Measurements from ENCODE around the gene TPST1. TPM values are rescaled to one million over a fixed set of nuclear protein-coding genes. Genes with fewer than 3 reads are reported as not detected.

Gene TPST1
- total RNA-seq, 1 experiment from 2014 or later: 29.0 TPM

GRCh38 chr7:66233638-66234037 is 28.5 kb downstream of the TPST1 start:
- DNase-seq (ENCODE audit: low read depth, low spot score) (no peak), ATAC-seq (no peak)
- intact Hi-C loops (cut with micrococcal nuclease; ENCODE audit: unreplicated experiment) (no loop called here), in situ Hi-C loops (cut with HindIII; ENCODE audit: low pct_unique_long_range_greater_than_20kb, low sequenced_read_pairs) (no loop called here)
- H3K36me3 ChIP-seq (ENCODE audit: control insufficient read depth, insufficient read depth, low read length): no peaks in the 10 kb centered on the region
- no peak overlapping the region for H3K4me3 ChIP-seq (ENCODE audit: low read depth in 2 of 2, low read length in 2 of 2)
- BruUV-seq (replicated peaks): no TSS peak
- CTCF ChIA-PET: no interaction called here
- no peaks in the 10 kb centered on the region for H3K27me3 ChIP-seq (ENCODE audit: control insufficient read depth, insufficient read depth, low read length)
- POLR2A ChIA-PET: interaction anchor here (0.7 kb wide), 1 partner anchor 83 kb away, joined by 3 read pairs; no protein-coding TSS in a partner anchor
- TF ChIP-seq POLR2AphosphoS5 (IDR thresholded peaks at IDR 0.05; ENCODE audit: low read depth, low read length) (no peak), CTCF (IDR thresholded peaks at IDR 0.05) (no peak), REST (IDR thresholded peaks at IDR 0.05; ENCODE audit: insufficient read depth in 1 of 2, low read depth in 2 of 2, low read length in 1 of 2) (no peak), SIN3A (IDR thresholded peaks at IDR 0.05; ENCODE audit: borderline replicate concordance, insufficient read depth, low read depth, low read length) (no peak), TCF7L2 (IDR thresholded peaks at IDR 0.05; ENCODE audit: low read depth, low read length) (no peak)
- no peaks in the 10 kb centered on the region for H3K9me3 ChIP-seq (ENCODE audit: control insufficient read depth, insufficient read depth, low read depth, low read length)
- no peak overlapping the region for H3K27ac ChIP-seq (ENCODE audit: low read length)
- H3K4me1 ChIP-seq (ENCODE audit: control insufficient read depth, insufficient read depth, low read length): no peaks in the 10 kb centered on the region; the same call in 1 of the 2 replicates

- ATAC-seq (no peak), DNase-seq (ENCODE audit: low read depth, low spot score) (no peak)
- H3K27ac ChIP-seq (ENCODE audit: low read length): no peak overlapping the region
- intact Hi-C loops (cut with micrococcal nuclease; ENCODE audit: unreplicated experiment): no loop called here
- no peaks in the 10 kb centered on the region for H3K27me3 ChIP-seq (ENCODE audit: control insufficient read depth, insufficient read depth, low read length)
- ChIA-PET POLR2A (no interaction called here), CTCF (no interaction called here)
- no TSS peak for BruUV-seq (replicated peaks)
- TF ChIP-seq SIN3A (IDR thresholded peaks at IDR 0.05; ENCODE audit: borderline replicate concordance, insufficient read depth, low read depth, low read length): no peak
- TF ChIP-seq REST (IDR thresholded peaks at IDR 0.05; ENCODE audit: insufficient read depth in 1 of 2, low read depth in 2 of 2, low read length in 1 of 2): no peak
- no peak for TF ChIP-seq CTCF (IDR thresholded peaks at IDR 0.05)
- no peak for TF ChIP-seq TCF7L2 (IDR thresholded peaks at IDR 0.05; ENCODE audit: low read depth, low read length)
- TF ChIP-seq POLR2AphosphoS5 (IDR thresholded peaks at IDR 0.05; ENCODE audit: low read depth, low read length): no peak
- H3K4me3 ChIP-seq (ENCODE audit: low read depth in 2 of 2, low read length in 2 of 2): no peak overlapping the region
- in situ Hi-C loops (cut with HindIII; ENCODE audit: low pct_unique_long_range_greater_than_20kb, low sequenced_read_pairs): no loop called here
- no peaks in the 10 kb centered on the region for H3K9me3 ChIP-seq (ENCODE audit: control insufficient read depth, insufficient read depth, low read depth, low read length)
- no peaks in the 10 kb centered on the region for H3K36me3 ChIP-seq (ENCODE audit: control insufficient read depth, insufficient read depth, low read length)
- peaks cover 3% of the 10 kb centered on the region; the same call in 1 of the 2 replicates for H3K4me1 ChIP-seq (ENCODE audit: control insufficient read depth, insufficient read depth, low read length)
Measured at GRCh38 chr7:66236713-66237303, 31.7 kb downstream of the TPST1 start.
